Measurements from ENCODE around the gene DAD1.

DNA sequence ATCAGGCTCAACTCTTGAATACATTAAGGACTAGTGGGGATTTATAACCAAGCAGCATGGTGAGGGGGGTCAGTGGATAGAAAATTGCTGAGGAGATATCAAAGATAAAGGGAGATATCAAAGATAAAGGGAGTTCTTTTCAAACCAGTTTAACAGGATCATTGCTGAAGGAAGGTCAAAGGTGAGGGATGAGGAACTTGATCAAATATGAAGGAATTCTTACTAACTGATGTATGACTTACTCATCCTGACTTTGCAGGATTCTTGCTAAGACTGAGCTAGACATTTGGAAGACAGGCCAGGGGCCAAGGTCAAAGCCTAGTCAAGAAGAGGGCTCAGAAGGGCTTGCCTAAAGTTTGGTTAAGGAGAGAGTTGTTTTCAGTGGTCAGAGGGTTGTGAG is 13.8 kb upstream of the DAD1 start:
- TF ChIP-seq CTCF (IDR thresholded peaks at IDR 0.05), result no peak
- no peak for TF ChIP-seq EZH2 (IDR thresholded peaks at IDR 0.05)
- TF ChIP-seq EZH2phosphoT487 (IDR thresholded peaks at IDR 0.05), result no peak

Data from neural progenitor cell (in vitro differentiated cells).